GM23248 (cell line): ENCODE measurements around the gene LRFN2.

ENCODE experiments used
- EZH2 ChIP-seq: fragments of 200-600 bp; sonication (generic); IDR thresholded peaks from 2 replicates; pipeline ENCODE4 v1.6.1; 2018; ENCODE audit warnings: antibody characterized with exemption, mild to moderate bottlenecking; ENCODE audit not compliant: insufficient read depth, poor library complexity, severe bottlenecking
- EZH2phosphoT487 ChIP-seq: fragments of 200-600 bp; sonication (generic); IDR thresholded peaks from 2 replicates; pipeline ENCODE4 v1.6.1; 2018; ENCODE audit warnings: antibody characterized with exemption, moderate library complexity, mild to moderate bottlenecking, low read depth; ENCODE audit not compliant: insufficient read depth

GRCh38 chr6:40471243-40471642, 115.9 kb downstream of the LRFN2 start:
- TF ChIP-seq EZH2phosphoT487: no peak
- no peak for TF ChIP-seq EZH2
